GM19468 (cell line): Measurements from ENCODE around the gene ZNF724.
"Not testable (repeated sequence)": the region's sequence is repeated elsewhere in the genome, so short reads cannot be mapped to it uniquely, and the experiment has no call there.

ENCODE experiments used
- ATAC-seq: cut with Tn5 transposase; IDR thresholded peaks from one replicate; pipeline ENCODE4 v1.9.1; 2021; ENCODE audit warnings: mild to moderate bottlenecking, moderate library complexity, moderate number of reproducible peaks; ENCODE audit not compliant: unreplicated experiment; ENCODE audit errors: extremely low read depth

Gene ZNF724

GRCh38 chr19:23254141-23254910, 4.1 kb upstream of the ZNF724 start:
- no peak for ATAC-seq

- not testable (repeated sequence) for ATAC-seq
Observed at GRCh38 chr19:23253256-23253655, 3.1 kb upstream of the ZNF724 start.

- ATAC-seq: no peak
Observed at GRCh38 chr19:23241419-23241818, 8.8 kb downstream of the ZNF724 start.

GRCh38 chr19:23222998-23223652, 27.1 kb downstream of the ZNF724 start:
- no peak for ATAC-seq

- ATAC-seq: no peak
Observed at GRCh38 chr19:23203841-23204344, 46.3 kb downstream of the ZNF724 start.

GRCh38 chr19:23190341-23190740, 59.9 kb downstream of the ZNF724 start:
- no peak for ATAC-seq

- ATAC-seq: no peak
Observed at GRCh38 chr19:23183251-23183650, 66.9 kb downstream of the ZNF724 start.
